HG02852 (cell line): ENCODE measurements around the gene PSMC3.

ENCODE experiments used
- ATAC-seq: cut with Tn5 transposase; IDR thresholded peaks from one replicate; pipeline ENCODE4 v1.9.1; 2021; ENCODE audit warnings: mild to moderate bottlenecking, moderate library complexity; ENCODE audit not compliant: unreplicated experiment

The PSMC3 gene

GRCh38 chr11:47426062-47426956 is at the start of gene PSMC3:
Gene PSMC3, minus strand, starts transcription at chr11:47426439. Its CDS starts 160 bp downstream, at chr11:47426279.
- peak; percentile 89 for ATAC-seq

- ATAC-seq: no peak
These were observed 44.4 kb upstream of the PSMC3 start for GRCh38 chr11:47470671-47471070.

GRCh38 chr11:47469361-47470179 is 43.3 kb upstream of the PSMC3 start:
- no peak for ATAC-seq

GRCh38 chr11:47468598-47469214 is 42.5 kb upstream of the PSMC3 start:
- no peak for ATAC-seq

GRCh38 chr11:47467357-47467756 is 41.1 kb upstream of the PSMC3 start:
- ATAC-seq: no peak

GRCh38 chr11:47466701-47467250 is 40.5 kb upstream of the PSMC3 start:
- no peak for ATAC-seq

GRCh38 chr11:47466201-47466600 is 40.0 kb upstream of the PSMC3 start:
- no peak for ATAC-seq

GRCh38 chr11:47464483-47464882 is 38.2 kb upstream of the PSMC3 start:
- no peak for ATAC-seq

- ATAC-seq: no peak
These were observed 35.6 kb upstream of the PSMC3 start for GRCh38 chr11:47461876-47462275.

GRCh38 chr11:47460571-47461235 is 34.5 kb upstream of the PSMC3 start:
- ATAC-seq: no peak

- peak; percentile 70 for ATAC-seq
These were observed 28.0 kb upstream of the PSMC3 start for GRCh38 chr11:47454258-47454671.

GRCh38 chr11:47453365-47453764 is 27.1 kb upstream of the PSMC3 start:
- ATAC-seq: no peak

- no peak for ATAC-seq
These were observed 25.8 kb upstream of the PSMC3 start for GRCh38 chr11:47451990-47452389.

- ATAC-seq: no peak
These were observed 25.2 kb upstream of the PSMC3 start for GRCh38 chr11:47451436-47451835.

GRCh38 chr11:47449541-47449940 is 23.3 kb upstream of the PSMC3 start:
- no peak for ATAC-seq

- ATAC-seq: no peak
These were observed 22.6 kb upstream of the PSMC3 start, which contains the start of gene RAPSN for GRCh38 chr11:47448566-47449427. Gene RAPSN, minus strand, starts transcription at chr11:47449136. Its CDS starts 172 bp downstream, at chr11:47448964.

- no peak for ATAC-seq
These were observed 21.7 kb upstream of the PSMC3 start for GRCh38 chr11:47447906-47448305.

GRCh38 chr11:47446833-47447232 is 20.6 kb upstream of the PSMC3 start:
- ATAC-seq: no peak

- no peak for ATAC-seq
These were observed 19.6 kb upstream of the PSMC3 start for GRCh38 chr11:47445840-47446239.
